ENCODE measurements around the gene PDP2.

DNA sequence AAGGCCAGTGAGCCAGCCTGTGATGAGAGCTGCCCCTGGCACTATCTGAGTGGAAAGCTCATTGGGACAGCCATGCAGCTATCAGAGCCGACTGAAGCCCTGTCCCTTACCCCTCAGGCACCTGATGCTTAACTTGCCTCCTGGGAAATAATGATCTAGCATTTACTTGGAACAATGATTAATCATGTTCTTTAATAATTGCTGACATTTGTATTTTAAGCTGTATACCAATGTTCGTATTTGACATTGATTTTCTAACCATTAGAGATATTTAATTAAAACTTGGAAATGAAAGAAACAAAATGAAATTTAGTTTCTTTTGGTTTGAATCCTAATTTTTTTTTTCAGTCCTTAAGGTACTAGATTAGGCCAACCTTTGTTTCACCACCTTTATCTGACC lies 10.5 kb downstream of the PDP2 start:
- no peak for TF ChIP-seq CTCF (conservative IDR thresholded peaks at IDR 0.05; ENCODE audit: low read length)
- no peak for TF ChIP-seq EZH2phosphoT487 (IDR thresholded peaks at IDR 0.05; ENCODE audit: borderline replicate concordance)

Measured in Loucy (cell line).